ENCODE measurements around the gene IL20RA. TPM values are rescaled to one million over a fixed set of nuclear protein-coding genes. Genes with fewer than 3 reads are reported as not detected.

IL20RA gene
- total RNA-seq, 1 experiment from 2014 or later: not detected

DNA sequence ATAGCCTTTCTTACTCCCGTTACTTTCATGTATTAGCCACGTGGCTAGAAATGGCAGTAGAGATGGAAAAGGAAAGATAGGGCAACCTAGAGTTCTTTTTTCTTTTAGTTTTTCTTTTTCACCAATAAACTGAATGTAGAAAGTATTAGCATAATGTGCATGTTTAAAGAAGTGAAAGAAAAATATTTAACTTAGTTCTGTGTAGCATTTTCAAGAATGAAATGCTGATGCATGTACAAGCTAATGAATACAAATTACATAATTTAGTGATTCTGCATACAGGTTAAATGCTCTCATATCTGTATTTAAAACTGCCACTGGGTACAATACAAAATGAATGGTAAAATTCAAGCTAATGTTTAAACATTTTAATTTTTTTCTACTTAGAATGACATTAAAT is 22.6 kb upstream of the IL20RA start:
- DNase-seq (ENCODE audit: low read depth in 1 of 2, low spot score in 2 of 2): no peak
- H3K27ac ChIP-seq: no peak overlapping the region
- H3K4me3 ChIP-seq: no peak overlapping the region
- H3K27me3 ChIP-seq (replicated peaks): no peaks in the 10 kb centered on the region
- no peaks in the 10 kb centered on the region for H3K4me1 ChIP-seq (replicated peaks)
- H3K9me3 ChIP-seq (replicated peaks): no peaks in the 10 kb centered on the region
- H3K36me3 ChIP-seq: no peaks in the 10 kb centered on the region

GRCh38 chr6:137058037-137058436 is 13.3 kb upstream of the IL20RA start:
- Histone ChIP-seq H3K9me3 (replicated peaks) (no peaks in the 10 kb centered on the region), H3K4me3 (no peak overlapping the region), H3K27me3 (replicated peaks) (no peaks in the 10 kb centered on the region), H3K4me1 (replicated peaks) (no peaks in the 10 kb centered on the region), H3K27ac (no peak overlapping the region), H3K36me3 (no peaks in the 10 kb centered on the region)
- no peak for DNase-seq (ENCODE audit: low read depth in 1 of 2, low spot score in 2 of 2)

GRCh38 chr6:137056121-137056880 is 11.5 kb upstream of the IL20RA start:
- Histone ChIP-seq H3K4me1 (replicated peaks) (no peaks in the 10 kb centered on the region), H3K27me3 (replicated peaks) (no peaks in the 10 kb centered on the region), H3K4me3 (no peak overlapping the region), H3K27ac (no peak overlapping the region), H3K9me3 (replicated peaks) (no peaks in the 10 kb centered on the region), H3K36me3 (no peaks in the 10 kb centered on the region)
- no peak for DNase-seq (ENCODE audit: low read depth in 1 of 2, low spot score in 2 of 2)

GRCh38 chr6:137051790-137052472 is 7.2 kb upstream of the IL20RA start:
- Histone ChIP-seq H3K4me1 (replicated peaks) (no peaks in the 10 kb centered on the region), H3K27ac (no peak overlapping the region), H3K4me3 (no peak overlapping the region), H3K9me3 (replicated peaks) (no peaks in the 10 kb centered on the region), H3K27me3 (replicated peaks) (peaks cover 9% of the 10 kb centered on the region; the same call in 1 of the 2 replicates), H3K36me3 (no peaks in the 10 kb centered on the region)
- no peak for DNase-seq (ENCODE audit: low read depth in 1 of 2, low spot score in 2 of 2)

GRCh38 chr6:137049095-137049494 is 4.3 kb upstream of the IL20RA start:
- Histone ChIP-seq H3K27me3 (replicated peaks) (peaks cover 24% of the 10 kb centered on the region), H3K9me3 (replicated peaks) (peaks cover 4% of the 10 kb centered on the region; the same call in 1 of the 2 replicates), H3K4me3 (no peak overlapping the region), H3K4me1 (replicated peaks) (peaks cover 6% of the 10 kb centered on the region), H3K36me3 (no peaks in the 10 kb centered on the region), H3K27ac (no peak overlapping the region)
- no peak for DNase-seq (ENCODE audit: low read depth in 1 of 2, low spot score in 2 of 2)

- Histone ChIP-seq H3K36me3 (no peaks in the 10 kb centered on the region), H3K27ac (no peak overlapping the region)
- no peak for DNase-seq (ENCODE audit: low read depth in 1 of 2, low spot score in 2 of 2)
Observed at GRCh38 chr6:137046871-137047412, 2.2 kb upstream of the IL20RA start.

DNA sequence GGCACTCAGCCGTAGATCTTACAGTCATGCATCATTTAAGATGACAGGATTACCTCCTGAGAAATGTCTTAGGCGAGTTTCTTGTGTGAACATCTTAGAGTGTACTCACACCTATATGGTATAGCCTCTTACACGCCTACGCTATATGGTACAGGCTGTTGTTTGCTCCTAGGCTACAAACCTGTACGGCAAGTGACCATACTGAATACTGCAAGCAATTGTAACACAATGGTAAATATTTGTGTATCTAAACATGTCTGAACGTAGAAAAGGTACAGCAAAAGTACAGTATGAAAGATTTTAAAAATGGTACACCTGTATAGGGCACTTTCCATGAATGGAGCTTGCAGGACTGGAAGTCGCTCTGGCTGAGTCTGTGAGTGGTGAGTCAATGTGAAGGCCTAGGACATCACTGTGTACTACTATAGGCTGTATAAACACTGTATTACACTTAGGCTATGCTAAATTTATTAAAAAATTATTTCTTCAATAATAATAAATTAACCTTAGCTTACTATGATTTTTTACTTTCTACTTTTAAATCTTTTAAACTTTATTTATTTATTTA is 541 bp upstream of the IL20RA start:
- Histone ChIP-seq H3K27me3 (replicated peaks) (peaks cover 47% of the 10 kb centered on the region), H3K4me1 (replicated peaks) (peaks cover 8% of the 10 kb centered on the region), H3K4me3 (no peak overlapping the region), H3K9me3 (replicated peaks) (peaks cover 4% of the 10 kb centered on the region; the same call in 1 of the 2 replicates), H3K27ac (no peak overlapping the region), H3K36me3 (no peaks in the 10 kb centered on the region)
- no peak for DNase-seq (ENCODE audit: low read depth in 1 of 2, low spot score in 2 of 2)

More at GRCh38 chr6:137046871-137047412, 2.2 kb upstream of the IL20RA start:
- H3K4me3 ChIP-seq: no peak overlapping the region
- H3K4me1 ChIP-seq (replicated peaks): peaks cover 8% of the 10 kb centered on the region
- peaks cover 45% of the 10 kb centered on the region for H3K27me3 ChIP-seq (replicated peaks)
- H3K9me3 ChIP-seq (replicated peaks): peaks cover 4% of the 10 kb centered on the region; the same call in 1 of the 2 replicates

DNA sequence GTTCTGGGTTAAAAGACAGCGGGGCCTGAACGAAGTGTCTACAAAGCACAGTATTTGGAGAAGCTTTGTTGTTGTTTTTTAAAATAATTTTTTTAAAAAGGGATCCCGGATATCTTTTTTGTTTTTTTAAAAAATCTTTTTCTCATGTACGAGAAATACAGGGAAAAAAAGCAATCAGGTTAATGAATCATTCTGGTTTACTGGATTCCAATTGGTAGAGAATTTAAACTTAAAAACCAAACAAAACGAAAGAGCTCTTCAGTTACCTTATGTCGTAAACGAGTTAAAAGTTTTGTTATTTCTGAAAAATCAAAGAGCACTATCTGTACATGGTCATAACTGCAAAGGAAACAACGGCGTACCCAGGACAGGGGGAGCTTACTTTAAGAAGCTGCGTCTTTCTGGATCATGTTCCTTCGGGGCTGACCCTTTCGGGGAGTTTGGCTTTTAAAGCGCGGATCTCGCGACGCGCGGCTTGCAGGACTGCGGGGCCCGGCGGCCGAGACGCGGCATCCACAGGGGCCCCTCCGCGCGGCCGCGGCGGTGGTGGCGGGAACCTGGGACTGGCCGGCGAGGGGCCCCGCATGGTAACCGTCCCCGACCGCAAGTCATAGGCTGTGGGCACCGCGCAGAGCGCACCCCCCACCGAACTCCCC is 927 bp downstream of the IL20RA start:
- DNase-seq (ENCODE audit: low read depth in 1 of 2, low spot score in 2 of 2): peak in 1 of 2 experiments; percentile 32
- no peaks in the 10 kb centered on the region for H3K36me3 ChIP-seq
- peak overlapping the region; percentile 46 for H3K4me3 ChIP-seq
- peaks cover 48% of the 10 kb centered on the region for H3K27me3 ChIP-seq (replicated peaks)
- H3K4me1 ChIP-seq (replicated peaks): peaks cover 8% of the 10 kb centered on the region
- no peak overlapping the region for H3K27ac ChIP-seq
- peaks cover 4% of the 10 kb centered on the region; the same call in 1 of the 2 replicates for H3K9me3 ChIP-seq (replicated peaks)

GRCh38 chr6:137040393-137040792 is 4.4 kb downstream of the IL20RA start:
- H3K27me3 ChIP-seq (replicated peaks): peaks cover 37% of the 10 kb centered on the region
- no peak overlapping the region for H3K4me3 ChIP-seq
- no peak for DNase-seq (ENCODE audit: low read depth in 1 of 2, low spot score in 2 of 2)
- H3K9me3 ChIP-seq (replicated peaks): peaks cover 4% of the 10 kb centered on the region; the same call in 1 of the 2 replicates
- H3K4me1 ChIP-seq (replicated peaks): peaks cover 8% of the 10 kb centered on the region
- H3K36me3 ChIP-seq: no peaks in the 10 kb centered on the region
- no peak overlapping the region for H3K27ac ChIP-seq

- H3K4me3 ChIP-seq: no peak overlapping the region
- H3K4me1 ChIP-seq (replicated peaks): peaks cover 1% of the 10 kb centered on the region
- DNase-seq (ENCODE audit: low read depth in 1 of 2, low spot score in 2 of 2): no peak
- H3K9me3 ChIP-seq (replicated peaks): no peaks in the 10 kb centered on the region
- H3K36me3 ChIP-seq: no peaks in the 10 kb centered on the region
- H3K27ac ChIP-seq: no peak overlapping the region
- H3K27me3 ChIP-seq (replicated peaks): peaks cover 25% of the 10 kb centered on the region
Observed at GRCh38 chr6:137039010-137039409, 5.8 kb downstream of the IL20RA start.

DNA sequence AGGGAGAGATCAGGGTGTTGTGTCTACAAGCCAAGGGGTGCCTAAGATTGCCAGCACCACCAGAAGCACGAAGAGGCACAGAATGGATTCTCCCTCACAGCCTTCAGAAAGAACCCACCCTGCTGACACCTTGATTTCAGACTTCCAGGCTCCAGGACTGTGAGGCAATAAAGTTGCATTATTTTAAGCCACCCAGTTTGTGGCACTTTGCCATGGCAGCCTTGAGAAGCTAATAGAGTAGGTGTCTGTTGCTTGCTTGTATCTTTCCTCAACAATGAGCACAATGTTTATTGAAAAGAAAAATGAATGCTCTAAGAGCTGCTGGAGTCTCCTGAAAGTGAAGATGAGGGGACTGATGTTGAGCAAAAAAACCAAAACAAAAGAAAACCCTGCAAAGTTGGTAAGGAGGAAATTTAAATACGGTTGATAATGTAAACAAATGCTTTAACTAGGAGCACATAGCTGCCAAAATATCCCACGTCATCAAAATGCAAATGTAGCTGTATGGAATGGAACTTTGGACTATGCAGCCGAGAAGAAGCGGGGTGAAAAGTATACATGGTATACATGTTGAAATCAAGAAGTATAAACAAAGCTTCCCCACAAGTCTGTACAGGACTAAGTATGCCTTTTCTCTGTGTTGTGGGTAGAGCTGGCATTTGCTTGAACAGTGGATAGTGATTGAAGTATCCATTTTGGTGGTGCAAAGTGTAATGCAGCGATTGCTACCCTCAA is 8.0 kb downstream of the IL20RA start:
- H3K4me1 ChIP-seq (replicated peaks): no peaks in the 10 kb centered on the region
- peaks cover 4% of the 10 kb centered on the region for H3K27me3 ChIP-seq (replicated peaks)
- H3K4me3 ChIP-seq: no peak overlapping the region
- DNase-seq (ENCODE audit: low read depth in 1 of 2, low spot score in 2 of 2): no peak
- H3K9me3 ChIP-seq (replicated peaks): no peaks in the 10 kb centered on the region
- no peak overlapping the region for H3K27ac ChIP-seq
- no peaks in the 10 kb centered on the region for H3K36me3 ChIP-seq

GRCh38 chr6:137033828-137034227 is 10.9 kb downstream of the IL20RA start:
- Histone ChIP-seq H3K4me3 (no peak overlapping the region), H3K27ac (no peak overlapping the region), H3K27me3 (replicated peaks) (no peaks in the 10 kb centered on the region; the same call in 1 of the 2 replicates), H3K4me1 (replicated peaks) (no peaks in the 10 kb centered on the region), H3K9me3 (replicated peaks) (no peaks in the 10 kb centered on the region), H3K36me3 (no peaks in the 10 kb centered on the region)
- no peak for DNase-seq (ENCODE audit: low read depth in 1 of 2, low spot score in 2 of 2)

- H3K9me3 ChIP-seq (replicated peaks): no peaks in the 10 kb centered on the region
- no peaks in the 10 kb centered on the region for H3K27me3 ChIP-seq (replicated peaks)
- DNase-seq (ENCODE audit: low read depth in 1 of 2, low spot score in 2 of 2): no peak
- no peak overlapping the region for H3K27ac ChIP-seq
- H3K36me3 ChIP-seq: no peaks in the 10 kb centered on the region
- no peak overlapping the region for H3K4me3 ChIP-seq
- no peaks in the 10 kb centered on the region for H3K4me1 ChIP-seq (replicated peaks)
Observed at GRCh38 chr6:137031122-137031521, 13.6 kb downstream of the IL20RA start.
